ENCODE measurements around the gene SEMA5B. TPM values are rescaled to one million over a fixed set of nuclear protein-coding genes. Genes with fewer than 3 reads are reported as not detected.

Gene SEMA5B
- total RNA-seq, 1 experiment from 2014 or later: 0.04 TPM

DNA sequence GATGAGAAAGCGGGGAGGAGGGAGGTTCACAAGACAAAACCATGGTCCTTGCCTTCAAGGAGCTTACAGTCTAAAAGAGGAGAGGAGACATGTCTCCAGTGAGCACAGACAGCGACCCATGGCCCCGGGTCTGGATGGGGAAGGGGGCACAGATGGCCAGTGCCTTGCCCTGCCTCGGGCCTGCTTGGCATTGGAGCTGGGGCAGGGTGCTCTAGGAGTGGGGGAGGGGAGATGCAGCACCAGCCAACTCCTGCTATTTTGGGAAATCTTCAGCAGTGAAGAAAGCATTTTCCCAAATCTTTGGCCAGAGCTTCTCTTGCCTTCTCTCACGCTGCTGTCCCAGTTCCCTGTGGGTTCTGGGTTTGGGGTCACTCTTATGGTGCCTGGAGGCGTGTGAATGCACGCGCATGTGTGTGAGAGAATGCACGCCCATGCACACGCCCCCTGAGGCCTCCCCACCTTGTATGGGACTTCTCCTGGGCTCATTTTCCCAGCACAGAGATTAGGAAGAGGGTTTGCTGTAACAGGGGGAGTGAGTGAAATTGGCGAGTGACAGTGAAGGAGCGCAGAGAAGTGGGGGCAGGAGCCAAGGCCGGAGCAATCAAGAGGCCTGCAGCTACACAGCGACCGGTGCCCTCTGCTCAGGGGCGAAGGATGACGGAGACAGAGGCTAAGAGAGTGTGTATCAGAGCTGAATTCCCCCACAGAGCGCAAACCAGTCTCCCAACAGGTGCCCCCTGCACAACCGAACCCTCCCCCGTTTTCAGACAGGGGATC, 71.5 kb downstream of the SEMA5B start:
- POLR2A ChIA-PET (ENCODE audit: unreplicated experiment): no interaction called here
- no TSS peak for BruUV-seq (replicated peaks)
- Histone ChIP-seq H3K36me3 (ENCODE audit: low read depth, low read length) (no peaks in the 10 kb centered on the region), H2AFZ (ENCODE audit: low read length) (no peak overlapping the region), H3K9ac (ENCODE audit: low read length) (no peak overlapping the region), H4K20me1 (ENCODE audit: low read length) (no peaks in the 10 kb centered on the region), H3K4me1 (ENCODE audit: insufficient read depth, low read length) (peaks cover 7% of the 10 kb centered on the region), H3K79me2 (ENCODE audit: low read length) (no peaks in the 10 kb centered on the region), H3F3A (ENCODE audit: low read length, unreplicated experiment) (no peaks in the 10 kb centered on the region), H3K27me3 (ENCODE audit: low read length) (peaks cover 41% of the 10 kb centered on the region), H3K4me3 (ENCODE audit: low read length) (no peak overlapping the region), H3K4me2 (ENCODE audit: low read length) (no peak overlapping the region), H3K27ac (ENCODE audit: low read length) (no peak overlapping the region), H3K9me2 (replicated peaks; ENCODE audit: low read length) (no peaks in the 10 kb centered on the region), H3K9me3 (ENCODE audit: low read length) (no peaks in the 10 kb centered on the region)
- ATAC-seq (no peak), DNase-seq (no peak)
- no peak for TF ChIP-seq EZH2 (IDR thresholded peaks at IDR 0.05; ENCODE audit: low read length, unreplicated experiment)
- TF ChIP-seq CTCF (conservative IDR thresholded peaks at IDR 0.05; ENCODE audit: low read depth, low read length): no peak
- no peak for TF ChIP-seq EZH2phosphoT487 (IDR thresholded peaks at IDR 0.05; ENCODE audit: borderline replicate concordance, low read length)
- intact Hi-C loops (cut with micrococcal nuclease): no loop called here
- CTCF ChIA-PET: no interaction called here

- DNase-seq: peak; percentile 74
- no peaks in the 10 kb centered on the region for H3K9me3 ChIP-seq (ENCODE audit: low read length)
- H3F3A ChIP-seq (ENCODE audit: low read length, unreplicated experiment): no peaks in the 10 kb centered on the region
- no peaks in the 10 kb centered on the region for H4K20me1 ChIP-seq (ENCODE audit: low read length)
- no peak overlapping the region for H3K4me3 ChIP-seq (ENCODE audit: low read length)
- H2AFZ ChIP-seq (ENCODE audit: low read length): no peak overlapping the region
- no TSS peak for BruUV-seq (replicated peaks)
- H3K36me3 ChIP-seq (ENCODE audit: low read depth, low read length): no peaks in the 10 kb centered on the region
- no peak overlapping the region for H3K9ac ChIP-seq (ENCODE audit: low read length)
- peaks cover 14% of the 10 kb centered on the region for H3K4me1 ChIP-seq (ENCODE audit: insufficient read depth, low read length)
- no peak overlapping the region for H3K4me2 ChIP-seq (ENCODE audit: low read length)
- H3K27ac ChIP-seq (ENCODE audit: low read length): no peak overlapping the region
- H3K79me2 ChIP-seq (ENCODE audit: low read length): no peaks in the 10 kb centered on the region
- CTCF ChIA-PET: no interaction called here
- intact Hi-C loops (cut with micrococcal nuclease): no loop called here
- POLR2A ChIA-PET (ENCODE audit: unreplicated experiment): no interaction called here
- no peak for TF ChIP-seq CTCF (conservative IDR thresholded peaks at IDR 0.05; ENCODE audit: low read depth, low read length)
- TF ChIP-seq EZH2 (IDR thresholded peaks at IDR 0.05; ENCODE audit: low read length, unreplicated experiment): no peak
- no peak for TF ChIP-seq EZH2phosphoT487 (IDR thresholded peaks at IDR 0.05; ENCODE audit: borderline replicate concordance, low read length)
- no peaks in the 10 kb centered on the region for H3K9me2 ChIP-seq (replicated peaks; ENCODE audit: low read length)
- peak; percentile 82 for ATAC-seq
- 0 out of 2 replicates have a peak, but pooled peaks cover 13% of the 10 kb centered on the region for H3K27me3 ChIP-seq (ENCODE audit: low read length)
Measured at GRCh38 chr3:122952520-122952919, 75.0 kb downstream of the SEMA5B start.

- Histone ChIP-seq H3K9ac (ENCODE audit: low read length) (peak overlapping the region; percentile 14; the same call in 1 of the 2 replicates), H3K4me1 (ENCODE audit: insufficient read depth, low read length) (peaks cover 18% of the 10 kb centered on the region), H3K4me2 (ENCODE audit: low read length) (no peak overlapping the region), H3K79me2 (ENCODE audit: low read length) (no peaks in the 10 kb centered on the region), H4K20me1 (ENCODE audit: low read length) (no peaks in the 10 kb centered on the region), H2AFZ (ENCODE audit: low read length) (no peak overlapping the region), H3K27ac (ENCODE audit: low read length) (peak overlapping the region; percentile 16), H3K27me3 (ENCODE audit: low read length) (no peaks in the 10 kb centered on the region), H3K9me3 (ENCODE audit: low read length) (no peaks in the 10 kb centered on the region), H3K9me2 (replicated peaks; ENCODE audit: low read length) (no peaks in the 10 kb centered on the region), H3F3A (ENCODE audit: low read length, unreplicated experiment) (no peaks in the 10 kb centered on the region), H3K4me3 (ENCODE audit: low read length) (no peak overlapping the region), H3K36me3 (ENCODE audit: low read depth, low read length) (no peaks in the 10 kb centered on the region)
- TF ChIP-seq EZH2 (IDR thresholded peaks at IDR 0.05; ENCODE audit: low read length, unreplicated experiment) (no peak), CTCF (conservative IDR thresholded peaks at IDR 0.05; ENCODE audit: low read depth, low read length) (peak; percentile 35; the same call in 1 of the 2 replicates)
- ChIA-PET CTCF (interaction anchor here (0.6 kb wide), 1 partner anchor 30 kb away, joined by 5 read pairs; no protein-coding TSS in a partner anchor), POLR2A (ENCODE audit: unreplicated experiment) (no interaction called here)
- ATAC-seq: no peak
- intact Hi-C loops (cut with micrococcal nuclease): no loop called here
- no peak for DNase-seq
- BruUV-seq (replicated peaks): no TSS peak
Measured at GRCh38 chr3:122948408-122948807, 79.2 kb downstream of the SEMA5B start.

All from PC-3 (cell line).